Brain microvascular endothelial cell (primary cell): ENCODE measurements around the gene SLFN12L.

Experiments used
- DNase-seq: peaks from one replicate; pipeline ENCODE4 v3.0.0-alpha.2; 2020
- H3K27ac ChIP-seq: fragments of 250-450 bp; sonication (Bioruptor Pico); 2 replicates; pipeline ENCODE4 v1.5.1; 2020; ENCODE audit warnings: mild to moderate bottlenecking, moderate library complexity
- H3K27me3 ChIP-seq: fragments of 250-450 bp; sonication (Bioruptor Pico); replicated peaks from 2 replicates; pipeline ENCODE4 v1.5.1; 2020; ENCODE audit warnings: mild to moderate bottlenecking
- H3K36me3 ChIP-seq: fragments of 250-450 bp; sonication (Bioruptor Pico); replicated peaks from 2 replicates; pipeline ENCODE4 v1.5.1; 2020; ENCODE audit warnings: mild to moderate bottlenecking
- H3K4me3 ChIP-seq: 2 replicates; pipeline ENCODE4 v1.5.1; 2011; ENCODE audit warnings: low read depth, mild to moderate bottlenecking, control low read depth, low read length, moderate library complexity
- in situ Hi-C: cut with HindIII; loops from 2 replicates; pipeline ENCODE4 v1.10.0; 2017; ENCODE audit warnings: low sequenced_read_pairs, low pct_ligation_motif_present
- TF ChIP-seq, protein P1 (sequence below): IDR thresholded peaks from 2 replicates; pipeline ENCODE4 v1.5.1; 2011; ENCODE audit warnings: low read depth, mild to moderate bottlenecking, moderate library complexity, low read length, control low read depth, inconsistent platforms; ENCODE audit errors: missing control alignments

SLFN12L gene

DNA sequence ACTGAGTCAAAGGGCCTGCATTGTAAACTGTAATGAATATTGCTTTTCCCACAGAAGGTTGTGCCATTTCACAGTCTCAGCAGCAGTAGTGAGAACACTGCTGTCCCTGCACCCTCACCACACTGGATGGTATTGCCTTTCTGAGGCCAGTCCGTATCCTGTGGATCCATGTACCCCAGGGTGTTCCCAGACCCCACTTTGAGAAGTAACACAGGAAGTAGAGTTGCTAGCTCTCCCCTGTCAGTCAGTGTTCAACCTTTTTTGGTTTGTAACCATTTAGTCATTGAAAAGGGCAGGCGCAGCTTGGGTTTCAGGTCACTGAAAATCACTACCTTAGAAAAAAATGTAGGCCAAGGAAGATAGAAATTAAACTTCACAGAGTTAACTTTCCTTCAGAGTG is 37.9 kb downstream of the SLFN12L start:
- H3K36me3 ChIP-seq: no peaks in the 10 kb centered on the region
- TF ChIP-seq, protein P1, sequence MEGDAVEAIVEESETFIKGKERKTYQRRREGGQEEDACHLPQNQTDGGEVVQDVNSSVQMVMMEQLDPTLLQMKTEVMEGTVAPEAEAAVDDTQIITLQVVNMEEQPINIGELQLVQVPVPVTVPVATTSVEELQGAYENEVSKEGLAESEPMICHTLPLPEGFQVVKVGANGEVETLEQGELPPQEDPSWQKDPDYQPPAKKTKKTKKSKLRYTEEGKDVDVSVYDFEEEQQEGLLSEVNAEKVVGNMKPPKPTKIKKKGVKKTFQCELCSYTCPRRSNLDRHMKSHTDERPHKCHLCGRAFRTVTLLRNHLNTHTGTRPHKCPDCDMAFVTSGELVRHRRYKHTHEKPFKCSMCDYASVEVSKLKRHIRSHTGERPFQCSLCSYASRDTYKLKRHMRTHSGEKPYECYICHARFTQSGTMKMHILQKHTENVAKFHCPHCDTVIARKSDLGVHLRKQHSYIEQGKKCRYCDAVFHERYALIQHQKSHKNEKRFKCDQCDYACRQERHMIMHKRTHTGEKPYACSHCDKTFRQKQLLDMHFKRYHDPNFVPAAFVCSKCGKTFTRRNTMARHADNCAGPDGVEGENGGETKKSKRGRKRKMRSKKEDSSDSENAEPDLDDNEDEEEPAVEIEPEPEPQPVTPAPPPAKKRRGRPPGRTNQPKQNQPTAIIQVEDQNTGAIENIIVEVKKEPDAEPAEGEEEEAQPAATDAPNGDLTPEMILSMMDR: no peak
- in situ Hi-C loops: no loop called here
- H3K27ac ChIP-seq: no peak overlapping the region
- H3K27me3 ChIP-seq: peaks cover 54% of the 10 kb centered on the region
- no peak overlapping the region for H3K4me3 ChIP-seq
- no peak for DNase-seq

DNA sequence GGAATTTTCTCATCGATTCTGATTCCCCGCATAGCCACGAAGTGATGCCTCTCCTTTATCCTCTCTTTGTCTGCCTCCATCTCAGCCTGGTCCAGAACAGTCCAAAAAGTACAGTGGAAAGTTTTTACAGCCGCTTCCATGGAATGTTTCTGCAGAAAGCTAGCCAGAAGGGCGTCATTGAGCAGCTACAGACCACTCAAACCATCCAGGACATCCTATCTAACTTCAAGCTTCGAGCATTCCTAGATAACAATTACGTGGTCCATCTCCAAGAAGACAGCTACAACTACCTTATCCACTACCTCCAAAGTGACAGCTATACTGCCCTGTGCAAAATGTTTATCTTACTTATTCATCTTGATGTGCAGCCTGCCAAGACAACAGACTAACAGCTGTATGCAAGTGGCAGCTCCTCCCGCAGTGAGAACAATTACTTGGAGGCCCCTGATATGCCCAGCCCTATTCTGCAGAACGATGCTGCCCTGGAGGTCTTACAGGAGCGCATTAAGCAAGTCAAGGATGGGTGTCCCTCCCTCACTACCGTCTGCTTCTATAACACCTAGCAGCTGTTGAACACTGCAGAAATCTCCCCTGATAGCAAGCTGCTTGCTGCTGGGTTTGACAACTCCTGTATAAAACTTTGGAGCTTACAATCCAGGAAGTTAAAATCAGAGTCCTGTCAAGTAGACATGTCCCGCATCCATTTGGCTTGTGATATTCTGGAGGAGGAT is 38.9 kb downstream of the SLFN12L start:
- Histone ChIP-seq H3K27me3 (peaks cover 60% of the 10 kb centered on the region), H3K4me3 (no peak overlapping the region), H3K36me3 (no peaks in the 10 kb centered on the region), H3K27ac (no peak overlapping the region)
- TF ChIP-seq, protein P1: no peak
- in situ Hi-C loops: no loop called here
- DNase-seq: no peak

DNA sequence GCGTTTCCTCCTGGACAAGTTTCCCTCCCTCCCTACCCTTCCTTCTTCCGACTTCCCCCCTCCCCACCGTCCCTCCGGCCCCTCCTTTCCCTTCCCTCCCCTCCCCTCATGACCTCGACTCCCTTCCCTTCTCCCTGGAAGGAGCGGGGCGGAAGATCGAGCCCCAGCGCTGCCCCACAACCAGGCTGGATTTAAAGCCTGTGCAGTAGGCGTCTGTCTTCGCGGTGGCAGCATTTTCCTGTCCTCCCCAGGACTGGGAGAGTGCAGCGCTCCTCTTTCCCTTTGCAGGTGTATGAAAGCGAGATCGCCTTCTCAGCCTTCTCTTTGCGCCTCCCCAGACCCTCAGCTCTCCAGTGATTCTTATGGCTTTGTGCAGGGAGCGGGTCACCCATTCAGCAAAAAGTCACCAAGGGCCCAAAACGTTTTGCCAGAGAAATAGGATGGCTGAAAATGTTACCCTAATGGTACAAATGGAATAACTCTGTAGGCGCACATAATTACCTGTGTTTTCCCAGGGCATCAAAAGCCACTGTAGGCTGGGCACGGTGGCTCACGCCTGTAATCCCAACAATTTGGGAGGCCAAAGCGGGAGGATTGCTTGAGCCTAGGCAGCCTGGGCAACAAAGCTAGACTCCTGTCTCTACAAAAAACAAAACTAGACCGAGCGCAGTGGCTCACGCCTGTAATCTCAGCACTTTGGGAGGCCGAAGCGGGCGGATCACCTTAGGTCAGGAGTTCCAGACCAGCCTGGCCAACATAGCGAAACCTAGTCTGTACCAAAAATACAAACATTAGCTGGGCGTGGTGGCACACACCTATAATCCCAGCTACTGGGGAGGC is 40.8 kb downstream of the SLFN12L start:
- Histone ChIP-seq H3K36me3 (no peaks in the 10 kb centered on the region), H3K27me3 (peaks cover 75% of the 10 kb centered on the region), H3K4me3 (no peak overlapping the region), H3K27ac (no peak overlapping the region)
- in situ Hi-C loops: no loop called here
- TF ChIP-seq, protein P1: no peak
- DNase-seq: no peak

DNA sequence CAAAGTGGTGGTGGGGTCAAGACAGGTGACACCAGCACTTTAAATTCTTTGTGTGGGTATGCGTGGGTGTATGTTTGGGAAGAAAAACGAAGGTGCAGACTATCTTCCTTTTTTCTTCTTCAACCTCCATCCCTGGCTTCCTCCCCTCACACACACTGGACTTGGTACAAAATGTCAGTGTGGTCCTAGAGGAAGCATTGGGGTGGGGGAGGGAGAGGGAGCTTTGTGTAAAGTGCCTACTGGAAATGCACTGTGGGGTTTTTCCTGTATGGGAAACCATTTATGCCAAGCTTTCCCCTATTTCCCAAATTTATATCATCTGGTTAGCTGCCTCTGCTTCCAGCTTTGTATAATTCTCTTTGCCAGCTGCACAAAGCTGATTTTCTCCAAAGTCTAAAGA is 44.4 kb downstream of the SLFN12L start:
- H3K36me3 ChIP-seq: no peaks in the 10 kb centered on the region
- no peak overlapping the region for H3K4me3 ChIP-seq
- TF ChIP-seq, protein P1: no peak
- peaks cover 89% of the 10 kb centered on the region for H3K27me3 ChIP-seq
- no peak for DNase-seq
- H3K27ac ChIP-seq: no peak overlapping the region
- in situ Hi-C loops: no loop called here

DNA sequence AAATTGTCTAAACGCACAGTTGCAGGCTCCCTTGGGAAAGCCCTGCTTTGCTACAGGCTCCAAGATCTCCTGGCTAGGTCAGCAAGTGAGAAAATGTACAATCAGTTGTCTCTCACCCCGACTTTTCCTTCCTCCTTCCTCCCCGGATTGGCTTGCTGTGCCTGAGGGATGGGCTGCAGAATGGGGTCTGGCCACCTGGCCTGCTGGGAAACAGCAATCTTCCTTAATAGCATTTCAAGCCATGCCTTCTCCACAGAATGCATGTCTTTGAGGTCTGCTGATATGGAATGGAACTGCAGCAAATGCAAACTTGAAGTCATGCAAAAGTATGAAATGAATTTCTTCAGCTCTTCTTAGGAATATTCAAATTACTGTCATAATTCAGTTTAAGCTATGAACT is 46.1 kb downstream of the SLFN12L start:
- TF ChIP-seq, protein P1: no peak
- Histone ChIP-seq H3K27ac (no peak overlapping the region), H3K4me3 (no peak overlapping the region), H3K36me3 (no peaks in the 10 kb centered on the region), H3K27me3 (peaks cover 90% of the 10 kb centered on the region)
- DNase-seq: no peak
- in situ Hi-C loops: no loop called here
